GM19035 (cell line): Measurements from ENCODE around the gene ANKRD13B.
"Not testable (repeated sequence)": the region's sequence is repeated elsewhere in the genome, so short reads cannot be mapped to it uniquely, and the experiment has no call there.

Source experiments
- ATAC-seq: cut with Tn5 transposase; IDR thresholded peaks from one replicate; pipeline ENCODE4 v1.9.1; 2021; ENCODE audit not compliant: unreplicated experiment

The ANKRD13B gene

GRCh38 chr17:29592850-29593551 is at the start of gene ANKRD13B:
Gene ANKRD13B (plus strand): TSS chr17:29593132. CDS start chr17:29593622, 490 bp downstream.
- ATAC-seq = no peak

GRCh38 chr17:29544066-29544465 is 48.9 kb upstream of the ANKRD13B start:
- ATAC-seq = no peak

- no peak for ATAC-seq
Measured at GRCh38 chr17:29546085-29546484, 46.8 kb upstream of the ANKRD13B start.

DNA sequence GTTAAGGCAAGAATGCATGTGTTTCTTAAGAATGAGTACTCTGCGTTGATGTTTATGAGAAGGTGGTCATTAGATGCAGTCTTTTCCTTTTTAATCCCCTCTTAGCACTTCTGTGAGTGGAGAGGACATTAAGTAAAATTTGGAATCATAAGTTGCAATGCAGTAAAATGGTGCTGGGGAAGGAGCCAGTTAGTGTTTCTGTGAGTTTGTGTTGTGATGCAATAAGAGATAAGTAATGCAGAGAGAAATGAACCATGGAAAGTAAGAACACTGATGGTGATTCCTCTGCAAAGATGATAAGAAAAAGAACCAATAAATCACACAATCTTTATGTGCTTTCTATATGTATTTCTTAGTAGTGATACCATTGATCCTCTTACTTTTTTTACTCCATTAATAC is 46.1 kb upstream of the ANKRD13B start:
- no peak for ATAC-seq

- ATAC-seq = no peak
Measured at GRCh38 chr17:29549177-29549923, 43.6 kb upstream of the ANKRD13B start.

DNA sequence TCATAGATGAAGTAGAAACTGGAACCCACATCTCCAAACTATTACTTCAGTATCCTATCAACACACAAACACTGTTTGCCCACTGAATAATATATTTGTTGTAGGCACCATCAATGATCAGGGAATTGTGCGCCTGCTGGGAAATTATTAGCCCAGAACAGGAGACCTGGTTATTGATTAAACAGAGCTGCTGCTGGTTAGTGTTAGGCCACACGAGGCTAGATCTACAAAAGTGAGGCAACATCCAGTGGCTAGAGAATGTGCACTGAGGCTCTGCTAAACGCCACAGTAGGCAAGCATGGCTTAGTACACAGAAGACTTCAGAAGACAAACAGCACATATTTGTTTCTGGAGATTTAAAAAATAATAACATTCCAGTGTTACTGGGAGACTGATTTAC is 37.1 kb upstream of the ANKRD13B start:
- ATAC-seq = no peak

- no peak for ATAC-seq
Measured at GRCh38 chr17:29557085-29557738, 35.7 kb upstream of the ANKRD13B start.

DNA sequence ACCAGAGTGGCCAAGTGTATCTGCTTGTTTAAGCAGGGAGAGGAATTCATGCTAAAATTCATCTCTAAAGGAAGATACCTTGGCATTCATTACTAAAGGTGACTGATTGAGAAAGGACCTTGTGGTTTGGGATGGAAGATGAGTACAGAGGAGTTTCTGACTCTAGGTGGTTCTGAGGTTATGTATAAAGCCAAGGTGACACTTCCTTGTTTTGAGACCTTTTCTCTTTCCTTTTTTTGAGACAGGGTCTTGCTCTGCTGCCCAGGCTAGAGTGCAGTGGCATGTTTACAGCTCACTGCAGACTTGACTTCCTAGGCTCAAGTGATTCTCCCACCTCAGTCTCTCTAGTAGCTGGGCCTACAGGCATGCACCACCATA is 35.2 kb upstream of the ANKRD13B start:
- ATAC-seq = no peak

- ATAC-seq = not testable (repeated sequence)
Measured at GRCh38 chr17:29558139-29558538, 34.8 kb upstream of the ANKRD13B start.

DNA sequence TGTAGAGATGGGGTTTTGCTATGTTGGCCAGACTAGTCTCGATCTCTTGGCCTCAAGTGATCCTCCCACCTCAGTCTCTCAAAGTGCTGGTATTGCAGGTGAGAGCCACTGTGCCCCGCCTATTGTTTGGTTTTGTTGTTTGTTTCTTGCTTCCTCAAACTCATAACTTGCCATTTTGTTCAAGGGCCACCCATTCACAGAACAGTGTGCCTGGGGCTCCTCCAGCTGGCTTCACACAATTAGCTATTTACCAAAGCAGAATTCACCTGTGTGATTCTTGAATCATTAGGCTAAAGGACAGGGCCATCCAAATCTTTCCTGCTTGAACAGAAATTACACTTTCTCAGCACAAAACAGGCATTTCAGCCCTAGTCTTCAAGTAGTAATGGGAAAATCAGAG is 33.3 kb upstream of the ANKRD13B start:
- no peak for ATAC-seq

DNA sequence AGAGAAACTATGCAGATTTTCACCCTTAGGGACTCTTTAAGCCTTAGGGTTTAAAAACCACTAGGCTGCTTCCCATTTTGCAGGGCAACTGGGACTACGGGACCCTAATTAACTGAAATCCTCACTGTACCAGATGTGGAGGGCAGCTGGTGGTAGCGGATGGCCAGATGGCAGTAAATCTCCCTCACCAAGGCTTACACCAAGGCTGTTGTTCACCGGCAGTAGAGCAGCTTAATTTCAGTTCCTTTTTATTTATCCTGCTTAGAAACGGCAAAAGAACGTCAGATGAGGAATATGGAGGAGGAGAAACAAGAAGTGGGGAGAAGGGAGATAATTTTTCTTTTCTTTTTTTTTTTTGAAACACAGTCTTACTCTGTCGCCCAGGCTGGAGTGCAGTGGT is 32.6 kb upstream of the ANKRD13B start:
- ATAC-seq = no peak

DNA sequence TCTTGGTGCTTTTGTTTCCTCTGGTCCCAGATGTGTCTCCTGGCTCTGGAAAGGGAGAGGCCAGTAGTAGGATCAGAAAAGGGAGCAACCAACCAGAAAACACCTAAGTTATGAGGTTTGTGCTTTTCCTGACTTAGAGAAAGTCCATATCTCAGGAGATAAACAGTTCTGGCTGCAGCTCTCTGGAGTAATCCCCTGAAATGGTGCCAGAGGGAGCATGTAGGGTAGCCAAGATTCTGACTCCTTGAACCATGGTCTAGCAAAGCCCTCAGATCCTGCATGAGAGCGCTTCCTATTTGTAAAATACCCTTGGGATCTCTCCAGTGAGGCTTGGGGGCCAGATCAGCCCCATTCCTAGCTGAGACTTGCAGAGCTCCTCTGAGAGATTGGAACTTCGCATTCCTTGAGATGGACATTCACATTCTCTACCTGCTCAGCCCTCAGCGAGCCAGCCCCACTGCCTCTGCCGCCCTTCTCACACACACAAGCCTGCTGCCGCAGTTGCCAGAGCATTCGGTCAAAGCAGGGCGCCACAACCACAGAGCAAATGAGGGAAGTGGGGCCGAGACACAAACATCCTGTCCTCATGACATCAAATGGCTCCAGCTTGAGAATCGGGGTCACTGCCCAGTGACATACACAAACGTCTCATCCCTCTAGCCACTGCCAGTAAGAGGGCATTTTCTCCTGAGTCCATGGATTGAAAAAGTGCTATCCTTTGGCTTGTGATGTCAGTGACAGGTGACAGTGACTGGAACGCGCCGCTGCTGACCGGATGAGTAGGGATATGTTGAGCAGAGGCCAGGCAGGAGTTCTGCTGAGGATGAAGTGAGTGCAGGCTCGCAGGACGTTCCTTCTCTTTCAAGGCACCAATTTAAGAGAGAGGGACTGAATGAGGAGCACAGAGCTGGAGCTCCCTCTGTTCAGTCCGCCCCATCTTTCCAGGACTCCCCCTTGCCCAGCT is 31.1 kb upstream of the ANKRD13B start:
- no peak for ATAC-seq

- ATAC-seq = no peak
Measured at GRCh38 chr17:29562615-29563014, 30.3 kb upstream of the ANKRD13B start.

GRCh38 chr17:29563816-29564215 is 29.1 kb upstream of the ANKRD13B start:
- no peak for ATAC-seq

DNA sequence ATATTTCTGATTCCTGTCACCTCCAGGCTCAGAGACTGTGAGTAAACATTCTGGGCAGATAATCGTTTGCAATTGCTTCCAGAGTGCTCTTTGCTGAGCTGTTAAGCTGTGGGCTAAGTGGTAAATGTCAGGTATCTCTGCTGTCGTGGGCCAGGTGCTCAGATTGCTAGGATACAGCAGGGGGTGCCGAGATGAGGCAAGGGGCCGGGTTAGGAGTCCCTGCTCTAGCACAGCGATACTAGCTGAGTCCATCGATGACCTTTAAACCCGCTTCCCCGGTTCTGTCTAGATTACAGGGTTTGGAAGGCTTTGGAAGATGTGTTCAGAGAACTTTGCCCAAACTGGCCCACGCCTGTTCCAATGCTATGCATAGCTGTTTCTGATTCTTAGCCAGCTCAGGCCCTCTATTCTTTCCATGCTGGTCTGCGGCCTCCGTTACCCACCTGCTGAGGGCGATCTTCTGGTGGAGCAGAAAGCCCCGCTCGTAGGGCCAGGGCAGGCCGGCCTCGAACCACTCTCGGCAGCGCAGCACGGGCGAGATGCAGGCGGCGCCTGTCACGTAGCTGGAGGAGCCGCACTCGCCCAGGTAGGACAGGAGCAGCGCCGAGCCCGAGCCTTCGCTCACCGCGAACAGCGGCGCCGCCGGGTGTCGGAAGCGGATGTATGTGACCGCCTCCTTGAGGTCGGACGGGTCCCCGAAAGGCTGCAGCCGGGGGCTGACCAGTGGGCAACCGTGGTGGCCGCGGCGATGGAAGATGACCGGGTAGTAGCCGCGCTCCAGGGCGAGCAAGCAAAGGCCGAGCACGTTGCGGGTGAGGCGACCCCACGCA is 27.1 kb upstream of the ANKRD13B start:
- ATAC-seq = peak; percentile 24

DNA sequence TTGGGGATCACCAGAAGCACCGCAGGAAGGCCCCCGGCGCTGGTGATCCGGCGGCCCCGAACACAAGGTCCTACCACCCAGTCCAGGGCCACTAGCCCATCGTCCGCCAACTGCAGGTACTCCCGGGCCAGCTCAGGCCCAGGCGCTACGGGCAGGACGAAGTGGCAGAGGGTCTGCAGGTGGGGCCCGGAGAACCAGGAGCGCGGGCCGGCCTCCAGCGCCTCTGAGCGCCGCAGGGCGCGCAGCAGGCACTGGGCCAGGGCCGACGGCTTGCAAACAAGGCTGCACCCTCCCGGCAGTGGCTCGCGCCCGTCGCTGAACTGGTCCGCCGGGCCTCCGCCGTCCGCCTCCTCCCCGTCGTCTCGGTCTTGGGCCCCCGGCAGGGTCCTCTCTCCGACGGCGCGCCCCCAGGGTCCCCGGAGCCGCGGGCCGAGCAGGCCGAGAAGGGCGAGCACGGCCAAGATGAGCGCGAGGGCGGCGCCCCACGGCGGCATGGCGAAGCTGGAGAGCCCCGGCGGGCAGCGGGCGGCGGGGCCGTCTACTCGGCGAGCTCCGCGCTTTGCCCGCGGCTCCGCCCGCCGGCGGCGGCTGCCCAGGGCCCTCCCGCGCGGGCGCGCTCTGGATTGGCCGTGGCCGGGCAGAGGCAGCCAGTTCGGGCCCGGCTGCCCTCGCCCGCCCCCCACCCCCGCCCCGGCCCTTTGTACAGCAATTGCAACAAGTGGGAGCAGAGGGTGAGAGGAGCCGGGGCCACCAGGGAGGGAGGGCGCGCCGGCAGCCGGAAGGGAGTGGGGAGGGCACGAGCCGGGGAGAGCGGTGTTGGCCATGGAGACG is 26.2 kb upstream of the ANKRD13B start, which contains the start of gene ABHD15:
Gene ABHD15, minus strand, starts transcription at position 565 of the 831 bp plus-strand sequence. Its CDS starts 71 bp downstream, at position 494.
- peak; percentile 30 for ATAC-seq

- peak; percentile 12 for ATAC-seq
Measured at GRCh38 chr17:29567304-29567553, 25.7 kb upstream of the ANKRD13B start.

DNA sequence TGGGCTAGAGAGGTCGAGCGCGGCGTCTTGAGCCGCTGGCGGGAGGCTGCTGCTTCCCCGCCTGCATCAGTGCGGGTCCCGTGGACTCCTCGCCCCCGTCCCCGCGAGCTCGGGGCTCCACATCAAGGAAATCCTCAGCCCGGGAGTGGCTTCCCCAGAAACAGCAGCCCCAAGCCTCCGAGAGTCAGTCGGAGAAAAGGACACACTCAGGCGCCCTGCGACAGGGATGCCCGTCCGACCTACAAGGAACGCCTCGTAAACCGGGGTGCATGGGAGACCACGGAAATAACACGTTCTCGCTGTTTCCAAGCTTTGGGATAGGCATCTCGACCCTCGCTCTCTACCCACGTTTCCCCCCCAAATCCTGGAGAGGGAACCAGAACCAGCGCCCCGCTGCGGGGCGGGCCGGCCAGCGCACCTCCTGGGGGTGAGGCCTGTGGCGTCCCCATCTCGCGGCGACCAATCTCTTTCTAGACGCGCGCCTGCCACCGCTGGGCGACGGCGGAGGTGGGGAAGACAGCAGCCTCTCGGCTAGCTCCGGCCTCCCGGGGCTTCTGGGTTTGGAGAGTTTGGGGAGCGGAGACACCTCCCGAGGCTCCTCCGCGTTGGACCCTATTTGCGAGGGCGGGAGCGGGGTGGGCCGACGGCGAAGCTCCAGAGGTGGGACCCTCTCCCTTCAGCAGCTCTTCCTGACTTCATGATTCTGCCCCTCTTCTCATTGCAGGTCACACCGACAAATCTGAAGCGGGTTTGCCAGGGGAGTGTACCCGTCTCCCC is 25.2 kb upstream of the ANKRD13B start:
- ATAC-seq = peak; percentile 38
